Measurements from ENCODE around the gene FSTL3. TPM values are rescaled to one million over a fixed set of nuclear protein-coding genes. Genes with fewer than 3 reads are reported as not detected.

Gene FSTL3
- total and polyA plus RNA-seq, 2 of the 13 experiments (the other 11 are each of a cell fraction or from before 2014, with no cell fraction given), result 13.5 to 15.6 TPM

DNA sequence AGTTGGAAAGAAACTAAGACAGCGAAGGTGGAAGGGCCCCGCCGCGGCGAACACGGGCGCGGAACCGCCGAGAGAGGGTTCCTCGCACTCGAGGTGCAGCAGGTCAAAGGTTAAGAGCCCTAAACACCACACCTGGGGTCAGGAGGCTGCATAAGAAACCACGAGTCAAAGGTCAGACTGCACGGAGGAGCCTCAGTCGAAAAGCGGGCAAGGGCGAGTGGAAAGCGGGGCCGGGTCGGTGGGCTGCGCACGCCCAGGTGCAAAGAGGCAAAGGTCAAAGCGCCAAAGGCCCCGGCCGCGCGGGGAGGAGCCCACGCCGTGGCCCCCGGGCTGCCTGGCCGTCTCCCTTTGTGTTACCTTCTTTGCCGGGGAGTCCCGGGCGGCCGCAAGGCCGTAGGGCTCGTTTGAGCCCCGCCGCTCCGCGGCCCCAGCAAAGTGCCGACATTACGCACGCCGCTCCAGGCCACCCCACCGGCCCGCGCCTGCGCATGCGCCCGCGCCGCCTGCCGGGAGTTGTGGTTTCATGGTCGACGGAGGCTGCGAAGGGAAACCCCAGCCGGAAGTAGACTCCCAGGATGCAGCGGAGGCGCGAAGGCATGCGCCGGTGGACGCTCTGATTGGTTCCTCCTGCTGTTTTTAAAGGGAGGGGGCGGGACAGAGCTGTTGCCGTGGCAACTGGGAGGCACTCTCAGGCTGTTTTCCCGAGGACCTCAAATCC, 43.0 kb upstream of the FSTL3 start, which contains the start of gene POLRMT:
TSS of gene POLRMT (minus strand) at position 470 of the 718 bp plus-strand sequence. CDS start at position 445, 25 bp downstream.
- FAIRE-seq, result peak; percentile 92
- peak within 1 kb of the TSS; percentile 91 for H3K4me2 ChIP-seq (ENCODE audit: low read depth, low read length)
- in situ Hi-C loops (cut with HindIII; ENCODE audit: extremely low pct_ligation_motif_present, low pct_unique_long_range_greater_than_20kb), result no loop called here
- intact Hi-C loops (cut with micrococcal nuclease; ENCODE audit: unreplicated experiment), result no loop called here
- no peaks in the 10 kb centered on the region for H3K9me3 ChIP-seq (ENCODE audit: low read length)
- H3K27me3 ChIP-seq (ENCODE audit: control insufficient read depth in 1 of 2, insufficient read depth in 2 of 2, low read length in 2 of 2), result no peaks in the 10 kb centered on the region; a peak in 1 of 5 replicates
- CTCF ChIA-PET (ENCODE audit: low intra/inter-chr PET ratio, low total read pairs), result interaction anchor here (1.0 kb wide), 1 partner anchor 45 kb away, joined by 3 read pairs; no protein-coding TSS in a partner anchor
- H3K4me3 ChIP-seq (replicated peaks in 1 of 3; ENCODE audit: insufficient read depth in 1 of 3, low read depth in 2 of 3, low read length in 3 of 3), result peak within 1 kb of the TSS; percentile 91 to 98 (median 98)
- ATAC-seq, result peak; percentile 83
- peak within 1 kb of the TSS; percentile 35 for H2AFZ ChIP-seq (ENCODE audit: low read length)
- 0% methylated on average over 18 of the region's 67 CpGs for WGBS (ENCODE audit: low lambda C conversion rate)
- peaks cover 7% of the 10 kb centered on the region; the same call in 1 of the 2 replicates for H4K20me1 ChIP-seq (ENCODE audit: insufficient read depth, low read length)
- H3K9ac ChIP-seq (ENCODE audit: insufficient read depth, low read depth, low read length), result peak within 1 kb of the TSS; percentile 92
- H3K79me2 ChIP-seq (ENCODE audit: insufficient read depth, low read length), result peaks cover 28% of the 10 kb centered on the region
- TSS peak; percentile 86 for BruUV-seq (replicated peaks)
- peaks cover 36% of the 10 kb centered on the region for H3K4me1 ChIP-seq (ENCODE audit: insufficient read depth, low read length)
- H3K36me3 ChIP-seq (replicated peaks in 1 of 2; ENCODE audit: control insufficient read depth in 1 of 2, insufficient read depth in 2 of 2, low read length in 2 of 2), result peaks cover 3 to 18% of the 10 kb centered on the region in 2 experiments; a peak in 2 of 5 replicates
- POLR2A ChIA-PET, result interaction anchor here (0.6 to 2.4 kb wide), 14 partner anchors 25 to 127 kb away, joined by 3 to 21 read pairs (median 4); partner anchors contain the start of genes CDC34 and RNF126
- H3K27ac ChIP-seq (ENCODE audit: extremely low read length, insufficient read depth, low read length), result peak within 1 kb of the TSS; percentile 97
- DNase-seq (ENCODE audit: low spot score), result peak; percentile 96
- TF ChIP-seq MBD4 (IDR thresholded peaks at IDR 0.05; ENCODE audit: borderline replicate concordance, low read length) (no peak), ZNF180 (CRISPR knock-in tag; IDR thresholded peaks at IDR 0.05; ENCODE audit: borderline replicate concordance, low read depth) (no peak), ZNF782 (CRISPR knock-in tag; IDR thresholded peaks at IDR 0.05; ENCODE audit: borderline replicate concordance) (no peak), HOXA9 (CRISPR knock-in tag; IDR thresholded peaks at IDR 0.05; ENCODE audit: borderline replicate concordance) (no peak), SMYD3 (CRISPR knock-in tag; IDR thresholded peaks at IDR 0.05) (no peak), NPAS2 (CRISPR knock-in tag; IDR thresholded peaks at IDR 0.05; ENCODE audit: borderline replicate concordance) (no peak), ZNF256 (CRISPR knock-in tag; conservative IDR thresholded peaks at IDR 0.05) (0 out of 2 replicates have a peak, but pooled peaks have one; percentile 53), ZNF670 (CRISPR knock-in tag; IDR thresholded peaks at IDR 0.05; ENCODE audit: borderline replicate concordance) (no peak; the same call in 1 of the 2 replicates), ZC3H13 (CRISPR knock-in tag; IDR thresholded peaks at IDR 0.05) (no peak), ZNF414 (CRISPR knock-in tag; IDR thresholded peaks at IDR 0.05) (peak; percentile 14; the same call in 1 of the 2 replicates), NKX3-1 (CRISPR knock-in tag; IDR thresholded peaks at IDR 0.05) (peak; percentile 71), ZNF891 (CRISPR knock-in tag; IDR thresholded peaks at IDR 0.05) (no peak), ZSCAN22 (CRISPR knock-in tag; IDR thresholded peaks at IDR 0.05) (no peak), ATF7 (IDR thresholded peaks at IDR 0.05) (no peak), ATF7 (CRISPR knock-in tag; IDR thresholded peaks at IDR 0.05) (no peak), FOXC1 (CRISPR knock-in tag; IDR thresholded peaks at IDR 0.05; ENCODE audit: borderline replicate concordance) (peak; percentile 55; the same call in 1 of the 2 replicates)
- TF ChIP-seq, protein P1, sequence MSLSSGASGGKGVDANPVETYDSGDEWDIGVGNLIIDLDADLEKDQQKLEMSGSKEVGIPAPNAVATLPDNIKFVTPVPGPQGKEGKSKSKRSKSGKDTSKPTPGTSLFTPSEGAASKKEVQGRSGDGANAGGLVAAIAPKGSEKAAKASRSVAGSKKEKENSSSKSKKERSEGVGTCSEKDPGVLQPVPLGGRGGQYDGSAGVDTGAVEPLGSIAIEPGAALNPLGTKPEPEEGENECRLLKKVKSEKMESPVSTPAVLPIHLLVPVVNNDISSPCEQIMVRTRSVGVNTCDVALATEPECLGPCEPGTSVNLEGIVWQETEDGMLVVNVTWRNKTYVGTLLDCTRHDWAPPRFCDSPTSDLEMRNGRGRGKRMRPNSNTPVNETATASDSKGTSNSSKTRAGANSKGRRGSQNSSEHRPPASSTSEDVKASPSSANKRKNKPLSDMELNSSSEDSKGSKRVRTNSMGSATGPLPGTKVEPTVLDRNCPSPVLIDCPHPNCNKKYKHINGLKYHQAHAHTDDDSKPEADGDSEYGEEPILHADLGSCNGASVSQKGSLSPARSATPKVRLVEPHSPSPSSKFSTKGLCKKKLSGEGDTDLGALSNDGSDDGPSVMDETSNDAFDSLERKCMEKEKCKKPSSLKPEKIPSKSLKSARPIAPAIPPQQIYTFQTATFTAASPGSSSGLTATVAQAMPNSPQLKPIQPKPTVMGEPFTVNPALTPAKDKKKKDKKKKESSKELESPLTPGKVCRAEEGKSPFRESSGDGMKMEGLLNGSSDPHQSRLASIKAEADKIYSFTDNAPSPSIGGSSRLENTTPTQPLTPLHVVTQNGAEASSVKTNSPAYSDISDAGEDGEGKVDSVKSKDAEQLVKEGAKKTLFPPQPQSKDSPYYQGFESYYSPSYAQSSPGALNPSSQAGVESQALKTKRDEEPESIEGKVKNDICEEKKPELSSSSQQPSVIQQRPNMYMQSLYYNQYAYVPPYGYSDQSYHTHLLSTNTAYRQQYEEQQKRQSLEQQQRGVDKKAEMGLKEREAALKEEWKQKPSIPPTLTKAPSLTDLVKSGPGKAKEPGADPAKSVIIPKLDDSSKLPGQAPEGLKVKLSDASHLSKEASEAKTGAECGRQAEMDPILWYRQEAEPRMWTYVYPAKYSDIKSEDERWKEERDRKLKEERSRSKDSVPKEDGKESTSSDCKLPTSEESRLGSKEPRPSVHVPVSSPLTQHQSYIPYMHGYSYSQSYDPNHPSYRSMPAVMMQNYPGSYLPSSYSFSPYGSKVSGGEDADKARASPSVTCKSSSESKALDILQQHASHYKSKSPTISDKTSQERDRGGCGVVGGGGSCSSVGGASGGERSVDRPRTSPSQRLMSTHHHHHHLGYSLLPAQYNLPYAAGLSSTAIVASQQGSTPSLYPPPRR (CRISPR knock-in tag; IDR thresholded peaks at IDR 0.05; ENCODE audit: borderline replicate concordance), result 0 out of 2 replicates have a peak, but pooled peaks have one; percentile 18
- TF ChIP-seq, protein P2, sequence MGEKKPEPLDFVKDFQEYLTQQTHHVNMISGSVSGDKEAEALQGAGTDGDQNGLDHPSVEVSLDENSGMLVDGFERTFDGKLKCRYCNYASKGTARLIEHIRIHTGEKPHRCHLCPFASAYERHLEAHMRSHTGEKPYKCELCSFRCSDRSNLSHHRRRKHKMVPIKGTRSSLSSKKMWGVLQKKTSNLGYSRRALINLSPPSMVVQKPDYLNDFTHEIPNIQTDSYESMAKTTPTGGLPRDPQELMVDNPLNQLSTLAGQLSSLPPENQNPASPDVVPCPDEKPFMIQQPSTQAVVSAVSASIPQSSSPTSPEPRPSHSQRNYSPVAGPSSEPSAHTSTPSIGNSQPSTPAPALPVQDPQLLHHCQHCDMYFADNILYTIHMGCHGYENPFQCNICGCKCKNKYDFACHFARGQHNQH (CRISPR knock-in tag; IDR thresholded peaks at IDR 0.05), result no peak; the same call in 1 of the 2 replicates

Measured in HepG2 (cell line).